Fibroblast of lung (primary cell): Measurements from ENCODE around the gene PHF10. TPM values are rescaled to one million over a fixed set of nuclear protein-coding genes. Genes with fewer than 3 reads are reported as not detected.

Source experiments
- DNase-seq, 2 donors: peaks; one replicate each; pipeline versions ENCODE4 v3.0.0 to v3.0.0-alpha.2; 2010; ENCODE audit warnings: low read depth in 2 of 2
- H2AFZ ChIP-seq: 2 replicates; pipeline ENCODE4 v1.5.1; 2012; ENCODE audit warnings: low read length, control low read depth, inconsistent platforms
- H3K27ac ChIP-seq: 2 replicates; pipeline ENCODE4 v1.5.1; 2011; ENCODE audit warnings: low read length, control low read depth; ENCODE audit not compliant: insufficient read depth
- H3K27me3 ChIP-seq: 2 replicates; pipeline ENCODE4 v1.5.1; 2011; ENCODE audit warnings: mild to moderate bottlenecking, low read length; ENCODE audit not compliant: control insufficient read depth, insufficient read depth
- H3K36me3 ChIP-seq: 2 replicates; pipeline ENCODE4 v1.5.1; 2011; ENCODE audit warnings: low read length; ENCODE audit not compliant: control insufficient read depth, insufficient read depth
- H3K4me1 ChIP-seq: 2 replicates; pipeline ENCODE4 v1.5.1; 2011; ENCODE audit warnings: low read length; ENCODE audit not compliant: control insufficient read depth, insufficient read depth; ENCODE audit errors: extremely low read depth
- H3K4me2 ChIP-seq: 2 replicates; pipeline ENCODE4 v1.5.1; 2011; ENCODE audit warnings: low read length, control low read depth; ENCODE audit not compliant: insufficient read depth; ENCODE audit errors: extremely low read depth
- H3K4me3 ChIP-seq, 4 experiments: fragments of 200-600 bp in 1 of 4; sonication (generic) in 1 of 4; replicated peaks in 1 of 4; 2 replicates each; pipeline ENCODE4 v1.5.1; 2011 to 2016; ENCODE audit warnings: low read length in 4 of 4, low read depth in 3 of 4, mild to moderate bottlenecking in 3 of 4, control low read depth in 2 of 4, inconsistent platforms in 1 of 4, mixed read lengths in 1 of 4; ENCODE audit not compliant: insufficient read depth in 1 of 4; ENCODE audit errors: control extremely low read depth in 1 of 4
- H3K79me2 ChIP-seq: 2 replicates; pipeline ENCODE4 v1.5.1; 2012; ENCODE audit warnings: mild to moderate bottlenecking, low read length, inconsistent platforms; ENCODE audit not compliant: control insufficient read depth, insufficient read depth
- H3K9ac ChIP-seq: 2 replicates; pipeline ENCODE4 v1.5.1; 2011; ENCODE audit warnings: mild to moderate bottlenecking, low read length, control low read depth; ENCODE audit not compliant: insufficient read depth
- H3K9me3 ChIP-seq: 2 replicates; pipeline ENCODE4 v1.5.1; 2012; ENCODE audit warnings: low read depth, low read length; ENCODE audit not compliant: control insufficient read depth, insufficient read depth
- H4K20me1 ChIP-seq: 2 replicates; pipeline ENCODE4 v1.5.1; 2011; ENCODE audit warnings: low read length; ENCODE audit not compliant: control insufficient read depth, insufficient read depth; ENCODE audit errors: extremely low read depth
- CTCF ChIP-seq, 2 donors: IDR thresholded peaks in 1 of 2; conservative IDR thresholded peaks in 1 of 2; 1 replicate in 1 of 2; 2 replicates in 1 of 2; pipeline ENCODE4 v1.5.1; 2011 to 2012; ENCODE audit warnings: low read length in 2 of 2, control low read depth in 1 of 2, inconsistent platforms in 1 of 2, low read depth in 1 of 2, mild to moderate bottlenecking in 1 of 2
- EZH2 ChIP-seq: IDR thresholded peaks from 2 replicates; pipeline ENCODE4 v1.5.1; 2012; ENCODE audit warnings: low read length, control low read depth, mild to moderate bottlenecking; ENCODE audit errors: missing control alignments
- polyA plus RNA-seq, 2 donors: library from polyadenylated mRNA; depleted of rRNA in 1 of 2; stranded (reverse) in 1 of 2; unstranded in 1 of 2; fragments of >200 nt; gene quantifications; 2 replicates each; pipeline ENCODE4 v1.2.1, GENCODE V29; 2011 to 2012; ENCODE audit warnings: missing spikeins in 1 of 2
- total RNA-seq: library from RNA; depleted of rRNA; stranded (reverse); fragments of >200 nt; gene quantifications from 2 replicates; pipeline ENCODE4 v1.2.1, GENCODE V29; 2014

PHF10 gene
- total and polyA plus RNA-seq, 2 donors (not counting 1 experiment from before 2014, with no cell fraction given): 15.5 to 20.8 TPM

GRCh38 chr6:169692516-169692915 lies 31.8 kb downstream of the PHF10 start:
- H3K27me3 ChIP-seq: no peaks in the 10 kb centered on the region
- no peak overlapping the region for H2AFZ ChIP-seq
- TF ChIP-seq CTCF (conservative IDR thresholded peaks at IDR 0.05 in 1 of 2, IDR thresholded peaks at IDR 0.05 in 1 of 2; ENCODE audit: low read depth in 1 of 2, low read length in 2 of 2): no peak
- no peak for TF ChIP-seq EZH2
- H3K4me2 ChIP-seq: no peak overlapping the region
- no peaks in the 10 kb centered on the region for H4K20me1 ChIP-seq
- H3K9me3 ChIP-seq: no peaks in the 10 kb centered on the region
- no peaks in the 10 kb centered on the region for H3K4me1 ChIP-seq
- no peak overlapping the region for H3K27ac ChIP-seq
- no peak overlapping the region for H3K9ac ChIP-seq
- peak in 1 of 2 donors; percentile 29 for DNase-seq
- no peaks in the 10 kb centered on the region for H3K79me2 ChIP-seq
- H3K4me3 ChIP-seq: no peak overlapping the region
- no peaks in the 10 kb centered on the region for H3K36me3 ChIP-seq

- no peaks in the 10 kb centered on the region for H3K79me2 ChIP-seq
- no peak for TF ChIP-seq EZH2
- TF ChIP-seq CTCF (conservative IDR thresholded peaks at IDR 0.05 in 1 of 2, IDR thresholded peaks at IDR 0.05 in 1 of 2; ENCODE audit: low read depth in 1 of 2, low read length in 2 of 2): no peak
- H3K4me1 ChIP-seq: no peaks in the 10 kb centered on the region
- no peaks in the 10 kb centered on the region for H3K9me3 ChIP-seq
- no peaks in the 10 kb centered on the region for H4K20me1 ChIP-seq
- no peak overlapping the region for H3K4me2 ChIP-seq
- no peak overlapping the region for H3K4me3 ChIP-seq
- H3K9ac ChIP-seq: no peak overlapping the region
- H3K27me3 ChIP-seq: no peaks in the 10 kb centered on the region
- no peak for DNase-seq
- no peak overlapping the region for H3K27ac ChIP-seq
- no peaks in the 10 kb centered on the region for H3K36me3 ChIP-seq
- H2AFZ ChIP-seq: no peak overlapping the region
These were observed 33.0 kb downstream of the PHF10 start for GRCh38 chr6:169691260-169691659.

- no peak for TF ChIP-seq EZH2
- no peak for TF ChIP-seq CTCF (conservative IDR thresholded peaks at IDR 0.05 in 1 of 2, IDR thresholded peaks at IDR 0.05 in 1 of 2; ENCODE audit: low read depth in 1 of 2, low read length in 2 of 2)
- Histone ChIP-seq H3K79me2 (no peaks in the 10 kb centered on the region), H3K27me3 (no peaks in the 10 kb centered on the region), H3K9me3 (no peaks in the 10 kb centered on the region), H3K4me3 (no peak overlapping the region), H3K4me2 (no peak overlapping the region), H3K36me3 (no peaks in the 10 kb centered on the region), H3K4me1 (no peaks in the 10 kb centered on the region), H3K9ac (no peak overlapping the region), H4K20me1 (no peaks in the 10 kb centered on the region), H2AFZ (no peak overlapping the region), H3K27ac (no peak overlapping the region)
- peak; percentile 91 to 95 for DNase-seq
These were observed 35.0 kb downstream of the PHF10 start for GRCh38 chr6:169689287-169689686.
